GM12864 (cell line): ENCODE measurements around the gene TTC34.

Source experiments
- DNase-seq: peaks from one replicate; pipeline ENCODE4 v3.0.0-alpha.2; 2011; ENCODE audit warnings: low read depth
- H3K4me3 ChIP-seq: 2 replicates; pipeline ENCODE4 v1.5.1; 2011; ENCODE audit warnings: mild to moderate bottlenecking, low read depth, low read length, control low read depth
- TF ChIP-seq, protein P1 (sequence below): IDR thresholded peaks from 2 replicates; pipeline ENCODE4 v1.5.1; 2011; ENCODE audit warnings: low read depth, mild to moderate bottlenecking, moderate library complexity, low read length, control low read depth, inconsistent platforms; ENCODE audit errors: missing control alignments

Gene TTC34

DNA sequence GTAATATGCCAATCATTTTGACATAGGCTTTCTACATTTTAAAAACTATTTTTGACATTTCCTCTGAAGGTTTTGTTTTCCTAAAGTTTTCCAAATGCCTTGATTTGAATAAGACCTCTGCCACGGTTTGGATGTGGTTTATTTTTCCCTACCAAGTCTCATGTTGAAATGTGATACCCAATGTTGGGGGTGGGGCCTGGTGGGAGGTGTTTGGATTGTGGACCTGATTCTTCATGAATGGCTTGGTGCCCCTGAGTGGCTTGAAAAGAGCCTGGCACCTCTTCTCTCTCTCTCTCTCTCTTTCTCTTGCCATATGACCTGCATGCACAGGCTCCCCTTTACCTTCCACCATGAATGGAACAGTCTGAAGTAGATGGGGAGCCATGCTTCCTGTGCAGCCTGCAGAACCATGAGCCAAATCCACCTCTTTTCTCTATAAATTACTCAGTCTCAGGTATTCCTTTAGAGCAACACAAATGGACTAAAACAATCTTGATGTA is 183.5 kb downstream of the TTC34 start:
- no peak for DNase-seq
- TF ChIP-seq, protein P1, sequence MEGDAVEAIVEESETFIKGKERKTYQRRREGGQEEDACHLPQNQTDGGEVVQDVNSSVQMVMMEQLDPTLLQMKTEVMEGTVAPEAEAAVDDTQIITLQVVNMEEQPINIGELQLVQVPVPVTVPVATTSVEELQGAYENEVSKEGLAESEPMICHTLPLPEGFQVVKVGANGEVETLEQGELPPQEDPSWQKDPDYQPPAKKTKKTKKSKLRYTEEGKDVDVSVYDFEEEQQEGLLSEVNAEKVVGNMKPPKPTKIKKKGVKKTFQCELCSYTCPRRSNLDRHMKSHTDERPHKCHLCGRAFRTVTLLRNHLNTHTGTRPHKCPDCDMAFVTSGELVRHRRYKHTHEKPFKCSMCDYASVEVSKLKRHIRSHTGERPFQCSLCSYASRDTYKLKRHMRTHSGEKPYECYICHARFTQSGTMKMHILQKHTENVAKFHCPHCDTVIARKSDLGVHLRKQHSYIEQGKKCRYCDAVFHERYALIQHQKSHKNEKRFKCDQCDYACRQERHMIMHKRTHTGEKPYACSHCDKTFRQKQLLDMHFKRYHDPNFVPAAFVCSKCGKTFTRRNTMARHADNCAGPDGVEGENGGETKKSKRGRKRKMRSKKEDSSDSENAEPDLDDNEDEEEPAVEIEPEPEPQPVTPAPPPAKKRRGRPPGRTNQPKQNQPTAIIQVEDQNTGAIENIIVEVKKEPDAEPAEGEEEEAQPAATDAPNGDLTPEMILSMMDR = no peak
- no peak overlapping the region for H3K4me3 ChIP-seq

DNA sequence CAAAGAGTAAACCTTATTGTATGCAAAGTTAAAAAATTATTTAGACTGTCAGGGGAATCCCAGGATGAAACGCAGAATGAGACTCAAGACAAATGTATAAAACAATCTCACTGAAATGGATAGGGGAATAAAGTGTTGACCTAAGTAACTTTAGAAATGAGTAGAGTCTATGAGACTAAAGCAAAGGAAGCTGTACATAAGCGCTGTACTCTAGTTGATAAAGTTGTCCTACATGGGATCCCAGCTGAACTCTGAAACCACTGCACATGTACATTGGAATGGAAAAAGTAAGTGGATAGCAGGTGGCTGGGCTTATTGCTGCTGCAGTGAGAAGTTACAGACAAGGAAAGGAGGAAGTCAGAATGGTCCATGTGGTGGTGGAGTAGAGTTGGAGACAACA is 187.3 kb downstream of the TTC34 start:
- no peak overlapping the region for H3K4me3 ChIP-seq
- TF ChIP-seq, protein P1 = no peak
- DNase-seq = no peak

DNA sequence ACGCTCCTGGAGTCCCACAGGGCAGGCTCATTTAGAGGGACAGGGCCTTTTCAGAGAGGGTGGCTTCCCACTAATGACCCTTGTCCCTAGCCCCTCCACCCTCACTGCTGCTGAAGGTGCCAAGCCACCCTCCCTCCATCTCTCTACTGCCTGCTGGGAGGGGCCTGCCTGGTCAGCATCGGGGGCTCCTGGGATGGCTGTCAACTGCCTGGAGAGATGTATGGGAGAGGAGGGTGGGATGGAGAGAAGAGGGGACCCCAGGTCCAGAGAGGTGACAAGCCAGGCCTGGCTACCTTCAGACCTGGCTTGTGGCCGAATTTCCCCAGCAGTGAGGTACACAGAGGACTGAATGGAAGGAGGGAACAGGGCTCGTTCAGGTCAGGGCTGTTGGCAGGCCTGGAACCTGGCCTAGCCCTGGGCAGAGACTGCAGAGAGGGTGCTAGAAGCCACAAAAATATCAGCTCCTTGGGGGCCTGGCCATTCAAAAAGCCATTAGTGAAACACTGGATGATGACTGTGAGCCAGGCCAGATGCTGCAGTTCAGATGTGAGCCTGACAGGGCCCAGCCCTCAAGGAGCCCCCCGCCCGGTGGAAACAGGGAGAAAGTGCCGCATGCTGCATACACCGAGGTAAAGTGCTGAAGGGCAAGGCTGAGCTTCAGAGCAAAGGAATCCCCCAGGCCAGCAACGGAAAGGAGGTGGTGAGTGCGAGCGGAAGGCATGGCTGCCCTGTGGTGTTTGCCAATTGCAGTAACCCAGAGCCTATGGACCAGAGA is 188.7 kb downstream of the TTC34 start:
- TF ChIP-seq, protein P1 = no peak
- no peak for DNase-seq
- no peak overlapping the region for H3K4me3 ChIP-seq

DNA sequence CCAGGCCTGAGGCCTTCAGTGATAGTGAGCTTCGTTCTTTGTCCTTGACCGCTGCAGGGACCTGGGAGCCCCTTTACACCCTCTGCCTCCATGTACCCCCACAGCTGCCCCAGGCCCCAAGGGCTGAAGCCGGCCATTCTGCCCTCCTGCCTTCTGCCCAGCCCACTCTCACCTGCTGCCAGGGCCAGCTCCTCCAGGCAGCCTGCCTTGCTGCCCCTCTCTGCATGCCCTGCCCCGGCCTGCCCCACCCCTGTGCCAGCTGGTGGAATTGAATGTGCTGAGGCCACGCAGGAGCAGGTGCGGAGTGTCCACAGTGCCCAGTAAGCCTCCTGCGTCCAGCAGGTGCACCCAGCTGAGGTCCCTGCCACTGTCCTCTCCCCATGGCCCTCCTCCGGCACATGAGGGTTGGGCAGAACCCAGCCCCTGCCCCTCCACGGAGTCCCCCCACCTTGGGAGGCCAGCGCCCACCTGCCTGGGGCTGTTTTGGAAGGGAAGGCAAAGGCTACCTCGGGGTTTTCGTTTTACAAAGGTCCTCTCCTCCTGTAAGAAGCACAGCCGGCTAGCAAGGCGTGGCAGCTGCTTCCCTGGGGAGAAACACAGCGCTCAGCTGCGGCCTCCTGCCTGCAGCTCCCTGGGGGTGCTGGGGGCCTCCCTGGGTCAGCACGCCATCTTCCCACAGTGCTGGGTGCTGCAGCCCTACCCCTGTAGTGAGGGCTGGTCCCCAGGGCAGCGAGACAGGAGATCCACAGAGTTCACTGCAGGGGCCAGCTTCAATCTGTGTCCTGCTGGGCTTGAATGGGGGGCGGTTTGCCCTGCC is 189.7 kb downstream of the TTC34 start:
- TF ChIP-seq, protein P1 = no peak
- no peak overlapping the region for H3K4me3 ChIP-seq
- DNase-seq = no peak

DNA sequence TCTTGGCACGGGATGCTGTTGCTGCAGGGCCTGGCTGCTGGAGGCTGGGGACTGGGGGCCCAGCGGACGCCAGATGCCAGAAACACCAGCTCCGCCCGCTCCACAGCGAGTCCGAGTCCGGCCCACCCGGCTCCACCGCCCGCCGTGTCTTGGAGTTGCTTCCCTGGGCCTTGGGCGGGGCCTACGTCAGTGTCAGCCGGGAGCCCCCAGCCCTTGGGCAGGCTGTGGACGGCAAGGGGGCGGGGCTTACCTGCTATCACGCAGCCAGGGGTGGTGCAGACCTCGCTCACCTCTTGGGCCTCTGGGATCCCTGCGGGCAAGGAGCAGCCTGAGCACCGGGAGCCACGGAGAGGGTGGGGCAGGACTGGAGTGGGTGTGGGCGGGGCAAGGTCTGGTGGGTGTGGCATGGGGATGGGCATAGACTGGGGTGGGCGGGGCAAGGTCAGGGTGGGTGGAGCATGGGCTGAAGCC is 190.4 kb downstream of the TTC34 start:
- no peak for DNase-seq
- no peak overlapping the region for H3K4me3 ChIP-seq
- TF ChIP-seq, protein P1 = no peak

DNA sequence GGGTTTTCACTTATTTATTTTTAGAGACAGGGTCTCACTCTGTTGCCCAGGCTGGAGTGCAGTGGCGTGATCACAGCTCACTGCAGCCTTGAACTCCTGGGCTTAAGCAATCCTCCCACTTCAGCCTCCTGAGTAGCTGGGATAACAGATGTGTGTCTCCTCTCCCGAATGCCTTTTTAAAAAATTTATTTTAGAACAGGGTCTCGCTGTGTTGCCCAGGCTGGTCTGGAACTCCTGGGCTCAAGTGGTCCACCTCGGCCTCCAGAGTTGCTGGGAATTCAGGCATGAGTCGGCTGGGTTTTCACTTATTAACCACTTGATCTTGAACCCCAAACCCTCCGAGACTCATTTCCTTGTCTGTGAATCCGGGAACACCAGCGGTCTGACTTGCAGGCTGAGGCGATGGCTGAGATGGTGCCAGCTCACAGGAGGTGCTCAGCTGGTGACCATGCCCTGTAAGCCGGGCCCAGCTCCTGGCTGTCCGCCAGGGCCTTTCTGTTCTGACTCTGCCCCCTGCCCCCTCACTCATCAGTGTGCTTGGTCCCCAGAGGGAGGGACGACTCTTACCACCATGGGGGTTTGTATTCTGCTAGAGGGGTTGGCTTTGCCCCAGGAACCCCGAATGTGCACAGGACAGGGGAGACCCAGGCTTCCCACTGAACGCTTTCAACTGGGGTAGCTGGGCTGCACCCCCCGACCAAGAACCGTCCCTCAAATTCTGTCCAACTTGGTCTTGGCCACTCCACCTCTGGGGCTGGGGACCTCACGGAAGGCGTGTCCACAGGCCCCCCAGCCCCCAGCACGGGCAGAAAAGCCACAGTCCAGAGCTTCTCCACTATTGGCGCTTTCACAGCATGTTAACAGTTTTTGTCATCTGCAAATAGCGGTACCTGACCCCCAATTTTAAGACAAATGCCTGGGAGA is 191.2 kb downstream of the TTC34 start:
- TF ChIP-seq, protein P1 = no peak
- DNase-seq = no peak
- no peak overlapping the region for H3K4me3 ChIP-seq
